HG03354 (cell line): Measurements from ENCODE around the gene ESYT2.

Source experiments
- ATAC-seq: cut with Tn5 transposase; IDR thresholded peaks from one replicate; pipeline ENCODE4 v1.9.1; 2021; ENCODE audit warnings: mild to moderate bottlenecking; ENCODE audit not compliant: unreplicated experiment, poor library complexity, severe bottlenecking

The ESYT2 gene

GRCh38 chr7:158732494-158733219 lies 96.7 kb downstream of the ESYT2 start:
- ATAC-seq: no peak

GRCh38 chr7:158731761-158732160 lies 97.5 kb downstream of the ESYT2 start:
- ATAC-seq: no peak

- no peak for ATAC-seq
Measured at GRCh38 chr7:158730383-158731346, 98.6 kb downstream of the ESYT2 start.

- ATAC-seq: no peak
Measured at GRCh38 chr7:158729646-158730382, 99.5 kb downstream of the ESYT2 start.

GRCh38 chr7:158728911-158729645 lies 100.2 kb downstream of the ESYT2 start:
- no peak for ATAC-seq

- no peak for ATAC-seq
Measured at GRCh38 chr7:158727690-158728089, 101.6 kb downstream of the ESYT2 start.

- ATAC-seq: no peak
Measured at GRCh38 chr7:158726277-158726807, 103.0 kb downstream of the ESYT2 start.

- ATAC-seq: no peak
Measured at GRCh38 chr7:158725506-158725800, 103.9 kb downstream of the ESYT2 start.

GRCh38 chr7:158724658-158725505 lies 104.4 kb downstream of the ESYT2 start:
- no peak for ATAC-seq

- ATAC-seq: no peak
Measured at GRCh38 chr7:158723714-158724385, 105.5 kb downstream of the ESYT2 start.

GRCh38 chr7:158723266-158723665 lies 106.0 kb downstream of the ESYT2 start:
- ATAC-seq: no peak

- no peak for ATAC-seq
Measured at GRCh38 chr7:158722574-158723237, 106.6 kb downstream of the ESYT2 start.

- ATAC-seq: no peak
Measured at GRCh38 chr7:158720112-158720511, 109.2 kb downstream of the ESYT2 start.

- no peak for ATAC-seq
Measured at GRCh38 chr7:158716802-158717201, 112.5 kb downstream of the ESYT2 start.

GRCh38 chr7:158710651-158711102 lies 118.6 kb downstream of the ESYT2 start:
- ATAC-seq: no peak

- ATAC-seq: no peak
Measured at GRCh38 chr7:158707610-158708009, 121.7 kb downstream of the ESYT2 start.
